PC-9 (cell line): Measurements from ENCODE around the gene PPP1CC. TPM values are rescaled to one million over a fixed set of nuclear protein-coding genes. Genes with fewer than 3 reads are reported as not detected.

Experiments used
- BruUV-seq: library from RNA; stranded (reverse); fragments of 400-500 nt; replicated peaks from 2 replicates; lab custom pipeline; 2021; lab: Mats Ljungman, UMichigan
- CTCF ChIA-PET: fragments of 300-600 bp; sonication (Branson Sonifier 250); formaldehyde crosslinking; loops from one replicate; lab custom pipeline; 2022; ENCODE audit warnings: antibody characterized with exemption; lab: Charles Lee
- POLR2A ChIA-PET: fragments of 300-600 bp; sonication (Branson Sonifier 250); formaldehyde crosslinking; loops from one replicate; lab custom pipeline; 2022; ENCODE audit warnings: antibody characterized with exemption; ENCODE audit not compliant: unreplicated experiment; lab: Charles Lee
- DNase-seq, 2 experiments: peaks; one replicate each; pipeline versions ENCODE4 v3.0.0 to v3.0.0-alpha.2; 2015 to 2022; ENCODE audit warnings: mixed read lengths in 1 of 2
- H2AFZ ChIP-seq: fragments of 200-600 bp; sonication (generic); 2 replicates; pipeline ENCODE4 v1.8.1; 2017; ENCODE audit warnings: antibody characterized with exemption
- H3F3A ChIP-seq: fragments of 200-600 bp; sonication (generic); 2 replicates; pipeline ENCODE4 v1.8.1; 2017; ENCODE audit warnings: antibody characterized with exemption, mild to moderate bottlenecking, low read depth; ENCODE audit not compliant: insufficient read depth
- H3K27ac ChIP-seq: fragments of 200-600 bp; sonication (generic); 2 replicates; pipeline ENCODE4 v1.6.1; 2016; ENCODE audit warnings: mixed run types
- H3K27me3 ChIP-seq: fragments of 200-600 bp; sonication (generic); 2 replicates; pipeline ENCODE4 v1.6.1; 2016; ENCODE audit warnings: low read depth, mixed run types; ENCODE audit not compliant: insufficient read depth
- H3K36me3 ChIP-seq: fragments of 200-600 bp; sonication (generic); 2 replicates; pipeline ENCODE4 v1.6.1; 2016; ENCODE audit warnings: low read depth, mixed run types
- H3K4me1 ChIP-seq: fragments of 200-600 bp; sonication (generic); replicated peaks from 2 replicates; pipeline ENCODE4 v1.6.1; 2016; ENCODE audit warnings: mixed run types; ENCODE audit not compliant: insufficient read depth
- H3K4me2 ChIP-seq: fragments of 200-600 bp; sonication (generic); 2 replicates; pipeline ENCODE4 v1.6.1; 2017; ENCODE audit warnings: mixed run types
- H3K4me3 ChIP-seq: fragments of 200-600 bp; sonication (generic); 2 replicates; pipeline ENCODE4 v1.6.1; 2016; ENCODE audit warnings: mixed run types
- H3K79me2 ChIP-seq: fragments of 200-600 bp; sonication (generic); 2 replicates; pipeline ENCODE4 v1.6.1; 2017; ENCODE audit warnings: low read depth, mixed run types
- H3K9me2 ChIP-seq: fragments of 200-600 bp; sonication (generic); 2 replicates; pipeline ENCODE4 v1.8.1; 2017; ENCODE audit warnings: mild to moderate bottlenecking; ENCODE audit not compliant: insufficient read depth
- H3K9me3 ChIP-seq: fragments of 200-600 bp; sonication (generic); 2 replicates; pipeline ENCODE4 v1.8.1; 2016; ENCODE audit warnings: low read depth; ENCODE audit not compliant: insufficient read depth
- H4K20me1 ChIP-seq: fragments of 200-600 bp; sonication (generic); 2 replicates; pipeline ENCODE4 v1.8.1; 2017; ENCODE audit not compliant: insufficient read depth
- CTCF ChIP-seq: fragments of 200-600 bp; sonication (generic); conservative IDR thresholded peaks from 2 replicates; pipeline ENCODE4 v1.6.1; 2017; ENCODE audit warnings: mixed run types, antibody characterized with exemption, mild to moderate bottlenecking, moderate library complexity
- EZH2 ChIP-seq: fragments of 200-600 bp; sonication (generic); IDR thresholded peaks from 2 replicates; pipeline ENCODE4 v1.8.0; 2017; ENCODE audit warnings: antibody characterized with exemption, low read depth
- intact Hi-C: fragments of 100-400 bp; cut with micrococcal nuclease; formaldehyde crosslinking; loops from one replicate; pipeline ENCODE4 v1.10.0; 2022; ENCODE audit not compliant: unreplicated experiment
- total RNA-seq: library from RNA; stranded (reverse); gene quantifications from 2 replicates; pipeline ENCODE4 v1.2.3, GENCODE V29; 2021

Gene PPP1CC
- total RNA-seq, 1 experiment from 2014 or later = 170 TPM

GRCh38 chr12:110677982-110678381 lies 64.7 kb downstream of the PPP1CC start:
- Histone ChIP-seq H3F3A (no peaks in the 10 kb centered on the region), H3K27me3 (0 out of 2 replicates have a peak, but pooled peaks cover 3% of the 10 kb centered on the region), H3K4me1 (no peaks in the 10 kb centered on the region), H2AFZ (no peak overlapping the region), H3K79me2 (no peaks in the 10 kb centered on the region), H3K4me2 (no peak overlapping the region), H4K20me1 (no peaks in the 10 kb centered on the region), H3K9me2 (no peaks in the 10 kb centered on the region), H3K4me3 (no peak overlapping the region), H3K27ac (no peak overlapping the region), H3K9me3 (no peaks in the 10 kb centered on the region), H3K36me3 (no peaks in the 10 kb centered on the region)
- no TSS peak for BruUV-seq
- TF ChIP-seq EZH2 = no peak
- no peak for TF ChIP-seq CTCF
- no peak for DNase-seq
- ChIA-PET POLR2A (no interaction called here), CTCF (no interaction called here)
- intact Hi-C loops = no loop called here

GRCh38 chr12:110677206-110677911 lies 65.3 kb downstream of the PPP1CC start:
- no peaks in the 10 kb centered on the region for H3K36me3 ChIP-seq
- H3K4me1 ChIP-seq = no peaks in the 10 kb centered on the region
- H4K20me1 ChIP-seq = no peaks in the 10 kb centered on the region
- no TSS peak for BruUV-seq
- H3K9me3 ChIP-seq = no peaks in the 10 kb centered on the region
- no peaks in the 10 kb centered on the region for H3K79me2 ChIP-seq
- H3K9me2 ChIP-seq = no peaks in the 10 kb centered on the region
- H3F3A ChIP-seq = no peaks in the 10 kb centered on the region
- no peak overlapping the region for H3K4me3 ChIP-seq
- DNase-seq = no peak
- no peak for TF ChIP-seq EZH2
- no peak for TF ChIP-seq CTCF
- intact Hi-C loops = no loop called here
- H3K4me2 ChIP-seq = no peak overlapping the region
- POLR2A ChIA-PET = no interaction called here
- H3K27me3 ChIP-seq = 0 out of 2 replicates have a peak, but pooled peaks cover 3% of the 10 kb centered on the region
- H2AFZ ChIP-seq = no peak overlapping the region
- CTCF ChIA-PET = no interaction called here
- H3K27ac ChIP-seq = no peak overlapping the region

- POLR2A ChIA-PET = no interaction called here
- Histone ChIP-seq H3K4me2 (no peak overlapping the region), H3K9me3 (no peaks in the 10 kb centered on the region), H3K27ac (no peak overlapping the region), H3K4me3 (no peak overlapping the region), H3K27me3 (0 out of 2 replicates have a peak, but pooled peaks cover 3% of the 10 kb centered on the region), H3K79me2 (no peaks in the 10 kb centered on the region), H2AFZ (no peak overlapping the region), H3K9me2 (no peaks in the 10 kb centered on the region), H3F3A (no peaks in the 10 kb centered on the region), H3K4me1 (no peaks in the 10 kb centered on the region), H3K36me3 (no peaks in the 10 kb centered on the region), H4K20me1 (no peaks in the 10 kb centered on the region)
- DNase-seq = no peak
- CTCF ChIA-PET = no interaction called here
- TF ChIP-seq CTCF = no peak
- no peak for TF ChIP-seq EZH2
- intact Hi-C loops = no loop called here
- BruUV-seq = no TSS peak
Observed at GRCh38 chr12:110676171-110676570, 66.5 kb downstream of the PPP1CC start.
